CD14-positive monocyte (primary cell): Measurements from ENCODE around the gene CYB561A3. TPM values are rescaled to one million over a fixed set of nuclear protein-coding genes. Genes with fewer than 3 reads are reported as not detected.
A peak's percentile ranks its signal among the peaks of the same experiment; 100 is the strongest.

ENCODE experiments used
- DNase-seq, 3 donors: peaks; one replicate each; pipeline ENCODE4 v3.0.0-alpha.2; 2011 to 2022
- H2AFZ ChIP-seq: 2 replicates; pipeline ENCODE4 v1.6.0; 2012; ENCODE audit warnings: mild to moderate bottlenecking, low read depth, low read length, inconsistent platforms; ENCODE audit not compliant: insufficient read depth, poor library complexity, severe bottlenecking
- H3K27ac ChIP-seq, 2 donors: 1 replicate in 1 of 2; 2 replicates in 1 of 2; pipeline ENCODE4 v1.5.1; 2012 to 2013; ENCODE audit warnings: low read length in 2 of 2, control low read depth in 1 of 2, inconsistent platforms in 1 of 2, low read depth in 1 of 2, mild to moderate bottlenecking in 1 of 2
- H3K27me3 ChIP-seq, 2 donors: one replicate each; pipeline versions ENCODE4 v1.6.0 to v1.6.1; 2011 to 2013; ENCODE audit warnings: low read length in 2 of 2; ENCODE audit not compliant: control insufficient read depth in 2 of 2, insufficient read depth in 2 of 2
- H3K36me3 ChIP-seq, 2 donors: replicated peaks in 1 of 2; 1 replicate in 1 of 2; 2 replicates in 1 of 2; pipeline versions ENCODE4 v1.5.1 to v1.6.1; 2012 to 2013; ENCODE audit warnings: low read length in 2 of 2, control low read depth in 1 of 2, inconsistent platforms in 1 of 2, mild to moderate bottlenecking in 1 of 2; ENCODE audit not compliant: insufficient read depth in 2 of 2, control insufficient read depth in 1 of 2
- H3K4me1 ChIP-seq, 2 donors: 1 replicate in 1 of 2; 2 replicates in 1 of 2; pipeline versions ENCODE4 v1.5.1 to v1.6.1; 2012 to 2013; ENCODE audit warnings: low read length in 2 of 2, control low read depth in 1 of 2, inconsistent platforms in 1 of 2, mild to moderate bottlenecking in 1 of 2, moderate library complexity in 1 of 2; ENCODE audit not compliant: insufficient read depth in 2 of 2, control insufficient read depth in 1 of 2
- H3K4me2 ChIP-seq: replicated peaks from 2 replicates; pipeline ENCODE3; 2012; ENCODE audit warnings: low read length, moderate library complexity, mild to moderate bottlenecking; ENCODE audit not compliant: poor library complexity, severe bottlenecking; ENCODE audit errors: extremely low read depth
- H3K4me3 ChIP-seq, 3 experiments: fragments of 200-600 bp in 1 of 3; sonication (generic) in 1 of 3; replicated peaks in 1 of 3; 1 replicate in 2 of 3; 2 replicates in 1 of 3; pipeline ENCODE4 v1.5.1; 2011 to 2013; ENCODE audit warnings: low read length in 3 of 3, mild to moderate bottlenecking in 3 of 3, control low read depth in 2 of 3, low read depth in 2 of 3, inconsistent platforms in 1 of 3, moderate library complexity in 1 of 3
- H3K79me2 ChIP-seq: 2 replicates; pipeline ENCODE4 v1.6.0; 2012; ENCODE audit warnings: mild to moderate bottlenecking, control low read depth, inconsistent platforms, low read length, moderate library complexity; ENCODE audit not compliant: insufficient read depth
- H3K9ac ChIP-seq: 2 replicates; pipeline ENCODE4 v1.6.0; 2017; ENCODE audit warnings: low read length, mild to moderate bottlenecking; ENCODE audit not compliant: insufficient read depth, poor library complexity, severe bottlenecking
- H3K9me3 ChIP-seq, 2 donors: replicated peaks in 1 of 2; 1 replicate in 1 of 2; 2 replicates in 1 of 2; pipeline versions ENCODE4 v1.5.1 to v1.6.1; 2012 to 2013; ENCODE audit warnings: low read length in 2 of 2, control low read depth in 1 of 2; ENCODE audit not compliant: control insufficient read depth in 1 of 2, insufficient read depth in 1 of 2
- H4K20me1 ChIP-seq: 2 replicates; pipeline ENCODE4 v1.6.0; 2012; ENCODE audit warnings: mild to moderate bottlenecking, low read length, control low read depth, moderate library complexity; ENCODE audit not compliant: insufficient read depth
- H3K27ac Mint-ChIP-seq, 7 donors: one replicate each; pipeline ENCODE4 v1.8.0; 2020; ENCODE audit warnings: mild to moderate bottlenecking in 7 of 7, mixed read lengths in 7 of 7, moderate library complexity in 6 of 7, inconsistent platforms in 2 of 7
- H3K27me3 Mint-ChIP-seq, 3 donors: one replicate each; pipeline ENCODE4 v1.8.0; 2021 to 2022; ENCODE audit warnings: low read depth in 3 of 3, mild to moderate bottlenecking in 3 of 3, mixed read lengths in 3 of 3, moderate library complexity in 3 of 3, inconsistent platforms in 1 of 3
- H3K36me3 Mint-ChIP-seq, 2 donors: one replicate each; pipeline ENCODE4 v1.8.0; 2020; ENCODE audit warnings: mixed read lengths in 2 of 2, inconsistent platforms in 1 of 2, mild to moderate bottlenecking in 1 of 2
- H3K4me1 Mint-ChIP-seq: one replicate; pipeline ENCODE4 v1.8.0; 2020; ENCODE audit warnings: mild to moderate bottlenecking, mixed read lengths
- H3K4me3 Mint-ChIP-seq, 2 donors: one replicate each; pipeline ENCODE4 v1.8.0; 2020; ENCODE audit warnings: mild to moderate bottlenecking in 2 of 2, mixed read lengths in 2 of 2, moderate library complexity in 1 of 2
- H3K9me3 Mint-ChIP-seq, 7 donors: one replicate each; pipeline ENCODE4 v1.8.0; 2020 to 2022; ENCODE audit warnings: mixed read lengths in 7 of 7, mild to moderate bottlenecking in 6 of 7, moderate library complexity in 6 of 7, inconsistent platforms in 2 of 7
- WGBS: methylation state at CpG from one replicate; pipeline ENCODE4 v1.1.5; 2013; ENCODE audit warnings: missing lambda C conversion rate; ENCODE audit not compliant: insufficient coverage; 5-methylcytosine and 5-hydroxymethylcytosine counted together
- intact Hi-C, 2 donors: fragments of 100-400 bp; cut with micrococcal nuclease; formaldehyde crosslinking; loops; one replicate each; pipeline versions ENCODE4 v1.15.0 to v1.15.1; 2023
- polyA plus RNA-seq, 3 donors: library from polyadenylated mRNA; depleted of rRNA in 1 of 3; unstranded in 2 of 3; stranded (reverse) in 1 of 3; fragments of 300-500 nt in 2 of 3; fragments of >200 nt in 1 of 3; fragmentation: Illumina TruSeq in 2 of 3; gene quantifications; 1 replicate in 2 of 3; 2 replicates in 1 of 3; pipeline ENCODE4 v1.2.3, GENCODE V29; 2012 to 2021
- TF ChIP-seq, protein P1 (sequence below): fragments of 200-600 bp; IDR thresholded peaks from one replicate; pipeline ENCODE4 v1.8.0; 2022; ENCODE audit warnings: antibody characterized with exemption, mild to moderate bottlenecking

Gene CYB561A3
- polyA plus RNA-seq, 3 donors: 79.7 to 112 (median 112) TPM

DNA sequence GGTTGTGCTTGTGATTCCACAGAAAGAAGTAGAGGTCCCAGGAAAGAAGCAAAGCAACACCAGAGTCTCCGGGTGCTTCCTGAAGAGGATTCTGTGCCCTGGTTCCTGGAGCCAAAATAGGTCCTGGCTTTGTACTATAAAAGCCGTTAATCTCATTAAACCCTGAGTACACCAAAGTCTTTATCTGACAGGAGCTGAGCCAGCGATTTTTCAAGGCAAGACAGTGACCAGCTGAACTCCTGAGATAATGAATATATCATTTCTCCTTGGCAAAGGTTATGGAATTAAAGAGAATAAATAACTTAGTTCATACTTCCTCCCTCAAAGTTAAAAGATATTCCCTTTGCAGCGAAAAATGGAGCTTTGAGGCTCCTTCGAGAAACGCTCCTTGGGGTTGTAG lies 5.7 kb upstream of the CYB561A3 start:
- TF ChIP-seq, protein P1, sequence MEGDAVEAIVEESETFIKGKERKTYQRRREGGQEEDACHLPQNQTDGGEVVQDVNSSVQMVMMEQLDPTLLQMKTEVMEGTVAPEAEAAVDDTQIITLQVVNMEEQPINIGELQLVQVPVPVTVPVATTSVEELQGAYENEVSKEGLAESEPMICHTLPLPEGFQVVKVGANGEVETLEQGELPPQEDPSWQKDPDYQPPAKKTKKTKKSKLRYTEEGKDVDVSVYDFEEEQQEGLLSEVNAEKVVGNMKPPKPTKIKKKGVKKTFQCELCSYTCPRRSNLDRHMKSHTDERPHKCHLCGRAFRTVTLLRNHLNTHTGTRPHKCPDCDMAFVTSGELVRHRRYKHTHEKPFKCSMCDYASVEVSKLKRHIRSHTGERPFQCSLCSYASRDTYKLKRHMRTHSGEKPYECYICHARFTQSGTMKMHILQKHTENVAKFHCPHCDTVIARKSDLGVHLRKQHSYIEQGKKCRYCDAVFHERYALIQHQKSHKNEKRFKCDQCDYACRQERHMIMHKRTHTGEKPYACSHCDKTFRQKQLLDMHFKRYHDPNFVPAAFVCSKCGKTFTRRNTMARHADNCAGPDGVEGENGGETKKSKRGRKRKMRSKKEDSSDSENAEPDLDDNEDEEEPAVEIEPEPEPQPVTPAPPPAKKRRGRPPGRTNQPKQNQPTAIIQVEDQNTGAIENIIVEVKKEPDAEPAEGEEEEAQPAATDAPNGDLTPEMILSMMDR: no peak
- Mint-ChIP-seq H3K4me3 (no peak overlapping the region), H3K4me1 (peaks cover 14% of the 10 kb centered on the region), H3K27me3 (no peaks in the 10 kb centered on the region), H3K27ac (no peak overlapping the region), H3K9me3 (peaks cover 0 to 3% (median 0%) of the 10 kb centered on the region in 7 donors), H3K36me3 (peaks cover 53 to 81% of the 10 kb centered on the region in 2 donors)
- intact Hi-C loops: no loop called here
- Histone ChIP-seq H3K79me2 (peaks cover 28% of the 10 kb centered on the region), H3K9ac (no peak overlapping the region), H3K4me1 (peaks cover 15 to 16% of the 10 kb centered on the region in 2 donors), H3K4me2 (no peak overlapping the region), H3K27ac (peak overlapping the region in 1 of 2 donors; percentile 31), H2AFZ (no peak overlapping the region), H3K4me3 (no peak overlapping the region), H3K36me3 (peaks cover 61 to 85% of the 10 kb centered on the region in 2 donors), H4K20me1 (no peaks in the 10 kb centered on the region), H3K27me3 (no peaks in the 10 kb centered on the region), H3K9me3 (no peaks in the 10 kb centered on the region)
- 100% methylated on average over 1 of the region's 6 CpGs for WGBS
- DNase-seq: no peak

DNA sequence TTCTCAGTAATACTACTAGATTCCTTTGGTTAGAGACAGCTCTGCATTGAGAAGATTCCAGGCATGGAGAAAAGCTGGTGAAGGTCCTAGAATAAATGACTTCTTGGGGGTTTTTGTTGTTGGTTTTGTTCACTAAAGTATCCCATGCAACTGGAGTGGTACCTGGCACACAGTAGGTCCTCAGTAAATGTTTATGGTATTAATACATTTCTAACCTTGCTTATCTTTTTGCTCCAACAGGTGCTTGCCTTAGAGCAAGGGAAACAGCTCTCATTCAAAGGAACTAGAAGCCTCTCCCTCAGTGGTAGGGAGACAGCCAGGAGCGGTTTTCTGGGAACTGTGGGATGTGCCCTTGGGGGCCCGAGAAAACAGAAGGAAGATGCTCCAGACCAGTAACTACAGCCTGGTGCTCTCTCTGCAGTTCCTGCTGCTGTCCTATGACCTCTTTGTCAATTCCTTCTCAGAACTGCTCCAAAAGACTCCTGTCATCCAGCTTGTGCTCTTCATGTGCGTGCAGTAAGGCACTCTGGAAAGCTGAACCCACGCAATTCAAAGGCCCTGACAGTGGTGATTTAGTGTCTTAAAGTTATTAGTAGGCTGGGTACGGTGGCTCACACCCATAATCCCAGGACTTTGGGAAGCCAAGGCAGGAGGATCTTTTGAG lies 2.5 kb upstream of the CYB561A3 start:
- H2AFZ ChIP-seq: no peak overlapping the region
- H3K4me2 ChIP-seq: no peak overlapping the region
- intact Hi-C loops: no loop called here
- DNase-seq: no peak
- Mint-ChIP-seq H3K27ac (peak overlapping the region in 5 of 7 donors; percentile 40 to 100 (median 100)), H3K4me3 (no peak overlapping the region), H3K36me3 (peaks cover 40 to 53% of the 10 kb centered on the region in 2 donors), H3K9me3 (no peaks in the 10 kb centered on the region), H3K4me1 (peaks cover 39% of the 10 kb centered on the region), H3K27me3 (no peaks in the 10 kb centered on the region)
- H4K20me1 ChIP-seq: no peaks in the 10 kb centered on the region
- peak overlapping the region in 1 of 2 donors; percentile 97 for H3K27ac ChIP-seq
- no peaks in the 10 kb centered on the region for H3K27me3 ChIP-seq
- peaks cover 38 to 43% of the 10 kb centered on the region in 2 donors for H3K4me1 ChIP-seq
- H3K36me3 ChIP-seq: peaks cover 47 to 58% of the 10 kb centered on the region in 2 donors
- no peaks in the 10 kb centered on the region for H3K9me3 ChIP-seq
- WGBS: 100% methylated on average over 2 of the region's 5 CpGs
- H3K79me2 ChIP-seq: peaks cover 49% of the 10 kb centered on the region
- TF ChIP-seq, protein P1: no peak
- H3K9ac ChIP-seq: no peak overlapping the region
- no peak overlapping the region for H3K4me3 ChIP-seq
